Mononuclear cell (primary cell): ENCODE results near the gene DENND5B. TPM values are rescaled to one million over a fixed set of nuclear protein-coding genes. Genes with fewer than 3 reads are reported as not detected.
"Not testable (repeated sequence)": the region's sequence is repeated elsewhere in the genome, so short reads cannot be mapped to it uniquely, and the experiment has no call there.

Experiments used
- H3K27me3 ChIP-seq: 2 replicates; pipeline ENCODE4 v1.6.0; 2011; ENCODE audit warnings: low read length, control low read depth; ENCODE audit not compliant: insufficient read depth
- H3K4me1 ChIP-seq: 2 replicates; pipeline ENCODE4 v1.5.1; 2011; ENCODE audit warnings: mild to moderate bottlenecking, low read length, control low read depth; ENCODE audit not compliant: insufficient read depth
- H3K4me3 ChIP-seq: 2 replicates; pipeline ENCODE4 v1.5.1; 2011; ENCODE audit warnings: mild to moderate bottlenecking, low read length, moderate library complexity
- H3K9me3 ChIP-seq: 2 replicates; pipeline ENCODE4 v1.5.1; 2011; ENCODE audit warnings: low read depth, mild to moderate bottlenecking, control low read depth, low read length
- total RNA-seq: library from RNA; depleted of rRNA; stranded (reverse); fragments of >200 nt; gene quantifications from one replicate; pipeline ENCODE4 v1.2.3, GENCODE V29; 2012

DENND5B gene
- total RNA-seq, 1 donor, result 4.0 TPM

- Histone ChIP-seq H3K4me3 (no peak overlapping the region), H3K9me3 (no peaks in the 10 kb centered on the region), H3K27me3 (peaks cover 2% of the 10 kb centered on the region), H3K4me1 (no peaks in the 10 kb centered on the region)
These were observed 76.0 kb downstream of the DENND5B start for GRCh38 chr12:31514912-31515311.

GRCh38 chr12:31510034-31510433 lies 80.9 kb downstream of the DENND5B start:
- Histone ChIP-seq H3K4me3 (no peak overlapping the region), H3K4me1 (no peaks in the 10 kb centered on the region), H3K27me3 (peaks cover 2% of the 10 kb centered on the region), H3K9me3 (no peaks in the 10 kb centered on the region)

GRCh38 chr12:31508436-31509150 lies 82.3 kb downstream of the DENND5B start:
- no peaks in the 10 kb centered on the region for H3K27me3 ChIP-seq
- no peaks in the 10 kb centered on the region for H3K4me1 ChIP-seq
- H3K4me3 ChIP-seq, result no peak overlapping the region
- H3K9me3 ChIP-seq, result no peaks in the 10 kb centered on the region

GRCh38 chr12:31507966-31508365 lies 83.0 kb downstream of the DENND5B start:
- H3K4me1 ChIP-seq, result no peaks in the 10 kb centered on the region
- no peaks in the 10 kb centered on the region for H3K9me3 ChIP-seq
- H3K27me3 ChIP-seq, result no peaks in the 10 kb centered on the region
- H3K4me3 ChIP-seq, result no peak overlapping the region

GRCh38 chr12:31506515-31507306 lies 84.2 kb downstream of the DENND5B start:
- H3K4me3 ChIP-seq, result no peak overlapping the region
- H3K27me3 ChIP-seq, result no peaks in the 10 kb centered on the region
- no peaks in the 10 kb centered on the region for H3K4me1 ChIP-seq
- no peaks in the 10 kb centered on the region for H3K9me3 ChIP-seq

- H3K27me3 ChIP-seq, result no peaks in the 10 kb centered on the region
- H3K9me3 ChIP-seq, result no peaks in the 10 kb centered on the region
- H3K4me3 ChIP-seq, result no peak overlapping the region
- H3K4me1 ChIP-seq, result no peaks in the 10 kb centered on the region
These were observed 86.2 kb downstream of the DENND5B start for GRCh38 chr12:31504625-31505222.

- not testable (repeated sequence) for H3K9me3 ChIP-seq, H3K4me1 ChIP-seq, H3K4me3 ChIP-seq, H3K27me3 ChIP-seq
These were observed 89.9 kb downstream of the DENND5B start for GRCh38 chr12:31501014-31501413.

- no peaks in the 10 kb centered on the region for H3K27me3 ChIP-seq
- H3K9me3 ChIP-seq, result no peaks in the 10 kb centered on the region
- no peak overlapping the region for H3K4me3 ChIP-seq
- H3K4me1 ChIP-seq, result no peaks in the 10 kb centered on the region
These were observed 91.4 kb downstream of the DENND5B start for GRCh38 chr12:31499567-31499966.

GRCh38 chr12:31498424-31498823 lies 92.5 kb downstream of the DENND5B start:
- no peaks in the 10 kb centered on the region for H3K9me3 ChIP-seq
- H3K4me1 ChIP-seq, result no peaks in the 10 kb centered on the region
- H3K27me3 ChIP-seq, result no peaks in the 10 kb centered on the region
- no peak overlapping the region for H3K4me3 ChIP-seq

- Histone ChIP-seq H3K4me1 (no peaks in the 10 kb centered on the region), H3K4me3 (no peak overlapping the region), H3K9me3 (no peaks in the 10 kb centered on the region), H3K27me3 (no peaks in the 10 kb centered on the region)
These were observed 94.7 kb downstream of the DENND5B start for GRCh38 chr12:31496257-31496656.

- Histone ChIP-seq H3K4me1 (no peaks in the 10 kb centered on the region), H3K9me3 (no peaks in the 10 kb centered on the region), H3K4me3 (no peak overlapping the region), H3K27me3 (no peaks in the 10 kb centered on the region)
These were observed 96.5 kb downstream of the DENND5B start for GRCh38 chr12:31494455-31494854.

- H3K4me1 ChIP-seq, result no peaks in the 10 kb centered on the region
- H3K9me3 ChIP-seq, result no peaks in the 10 kb centered on the region
- H3K4me3 ChIP-seq, result no peak overlapping the region
- H3K27me3 ChIP-seq, result no peaks in the 10 kb centered on the region
These were observed 98.2 kb downstream of the DENND5B start for GRCh38 chr12:31492599-31493196.

- no peak overlapping the region for H3K4me3 ChIP-seq
- no peaks in the 10 kb centered on the region for H3K27me3 ChIP-seq
- H3K9me3 ChIP-seq, result no peaks in the 10 kb centered on the region
- H3K4me1 ChIP-seq, result no peaks in the 10 kb centered on the region
These were observed 98.9 kb downstream of the DENND5B start for GRCh38 chr12:31491841-31492598.

- no peaks in the 10 kb centered on the region for H3K9me3 ChIP-seq
- no peaks in the 10 kb centered on the region for H3K4me1 ChIP-seq
- H3K27me3 ChIP-seq, result no peaks in the 10 kb centered on the region
- no peak overlapping the region for H3K4me3 ChIP-seq
These were observed 99.6 kb downstream of the DENND5B start for GRCh38 chr12:31491241-31491794.
